ENCODE results near the gene RUNX3. TPM values are rescaled to one million over a fixed set of nuclear protein-coding genes. Genes with fewer than 3 reads are reported as not detected.

RUNX3 gene
- total and polyA plus RNA-seq, 2 of the 8 experiments (the other 6 are each of a cell fraction or from before 2014, with no cell fraction given): 0.62 to 0.82 TPM

GRCh38 chr1:24858277-24858676, 71.8 kb downstream of the RUNX3 start:
- H3K23me2 ChIP-seq (ENCODE audit: low read depth, low read length): no peaks in the 10 kb centered on the region
- no peak overlapping the region for H2BK15ac ChIP-seq (ENCODE audit: low read length)
- H3K18ac ChIP-seq (ENCODE audit: extremely low read depth, low read length): no peak overlapping the region
- ChIA-PET POLR2A (ENCODE audit: partially characterized antibody) (no interaction called here), CTCF (ENCODE audit: partially characterized antibody) (interaction anchor here (1.6 to 11.9 kb wide), 2 partner anchors 10 to 39 kb away, joined by 9 to 69 read pairs; no protein-coding TSS in a partner anchor)
- DNase-seq (ENCODE audit: low read depth in 1 of 2, low spot score in 2 of 2) (no peak), FAIRE-seq (no peak)
- no peak overlapping the region for H3K4me3 ChIP-seq (ENCODE audit: extremely low read depth in 1 of 4, insufficient read depth in 2 of 4, low read depth in 3 of 4, low read length in 4 of 4)
- 88% methylated on average over 1 of the region's 1 CpG; no CpG with 5 or more reads in 1 of the 2 experiments for WGBS, 2 experiments (ENCODE audit: extremely low coverage in 1 of 2, insufficient coverage in 1 of 2, insufficient read length in 1 of 2, insufficient replicate concordance in 2 of 2, low coverage in 1 of 2, low lambda C conversion rate in 2 of 2, missing lambda C conversion rate in 1 of 2)
- H3K4ac ChIP-seq (replicated peaks; ENCODE audit: insufficient read length, low read depth, low read length): no peak overlapping the region
- H3K14ac ChIP-seq (ENCODE audit: insufficient read length): no peak overlapping the region
- no peak overlapping the region for H4K91ac ChIP-seq (replicated peaks; ENCODE audit: insufficient read length, low read length)
- H2BK5ac ChIP-seq (ENCODE audit: low read depth, low read length): no peak overlapping the region
- H4K8ac ChIP-seq (ENCODE audit: extremely low read depth, insufficient read depth, low read length): no peak overlapping the region
- H3K79me2 ChIP-seq (ENCODE audit: control insufficient read depth in 1 of 2, insufficient read depth in 2 of 2, low read length in 2 of 2): no peaks in the 10 kb centered on the region
- no peak overlapping the region for H2BK120ac ChIP-seq (replicated peaks; ENCODE audit: low read depth, low read length)
- TF ChIP-seq RFX5 (IDR thresholded peaks at IDR 0.05; ENCODE audit: borderline replicate concordance, low read depth, low read length) (no peak), KDM1A (IDR thresholded peaks at IDR 0.05; ENCODE audit: borderline replicate concordance, low read length) (no peak), BACH1 (IDR thresholded peaks at IDR 0.05; ENCODE audit: low read length) (no peak), MAFK (IDR thresholded peaks at IDR 0.05; ENCODE audit: low read depth, low read length) (no peak), KDM5A (IDR thresholded peaks at IDR 0.05; ENCODE audit: low read length) (no peak), JUND (IDR thresholded peaks at IDR 0.05; ENCODE audit: low read length) (no peak), TAF1 (IDR thresholded peaks at IDR 0.05; ENCODE audit: low read depth, low read length) (no peak), SAP30 (IDR thresholded peaks at IDR 0.05; ENCODE audit: insufficient read depth, insufficient replicate concordance, low read length) (no peak), RNF2 (IDR thresholded peaks at IDR 0.05; ENCODE audit: borderline replicate concordance, low read depth, low read length, missing control alignments, poor library complexity, severe bottlenecking) (no peak), PHF8 (conservative IDR thresholded peaks at IDR 0.05; ENCODE audit: low read depth, low read length) (no peak)
- TF ChIP-seq, protein P1, sequence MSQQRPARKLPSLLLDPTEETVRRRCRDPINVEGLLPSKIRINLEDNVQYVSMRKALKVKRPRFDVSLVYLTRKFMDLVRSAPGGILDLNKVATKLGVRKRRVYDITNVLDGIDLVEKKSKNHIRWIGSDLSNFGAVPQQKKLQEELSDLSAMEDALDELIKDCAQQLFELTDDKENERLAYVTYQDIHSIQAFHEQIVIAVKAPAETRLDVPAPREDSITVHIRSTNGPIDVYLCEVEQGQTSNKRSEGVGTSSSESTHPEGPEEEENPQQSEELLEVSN (IDR thresholded peaks at IDR 0.05): no peak
- H4K5ac ChIP-seq (ENCODE audit: insufficient read length, low read depth, low read length): no peak overlapping the region
- H3K27ac ChIP-seq (ENCODE audit: low read depth, low read length): no peak overlapping the region
- H2AK5ac ChIP-seq (ENCODE audit: low read depth, low read length): no peak overlapping the region
- no peaks in the 10 kb centered on the region for H3K79me1 ChIP-seq (ENCODE audit: low read depth, low read length)
- H2BK12ac ChIP-seq (ENCODE audit: low read depth, low read length): no peak overlapping the region
- no peaks in the 10 kb centered on the region for H3K9me3 ChIP-seq (ENCODE audit: insufficient read depth in 2 of 2, low read depth in 1 of 2, low read length in 1 of 2)
- no peak overlapping the region for H3K23ac ChIP-seq (ENCODE audit: insufficient read length)
- H3K4me2 ChIP-seq (ENCODE audit: insufficient read depth in 1 of 2, low read depth in 2 of 2, low read length in 2 of 2): no peak overlapping the region
- peaks cover 0 to 4% (median 0%) of the 10 kb centered on the region in 4 experiments; a peak in 2 of 7 replicates for H3K27me3 ChIP-seq (replicated peaks in 1 of 4; ENCODE audit: control insufficient read depth in 3 of 4, extremely low read depth in 1 of 4, insufficient read depth in 3 of 4, low read length in 3 of 4)
- 0 out of 7 replicates have a peak, but pooled peaks cover 0 to 3% (median 0%) of the 10 kb centered on the region in 4 experiments for H3K4me1 ChIP-seq (replicated peaks in 1 of 4; ENCODE audit: control insufficient read depth in 3 of 4, insufficient read depth in 4 of 4, low read length in 3 of 4)
- no peak overlapping the region for H3K9ac ChIP-seq (replicated peaks in 1 of 4; ENCODE audit: extremely low read depth in 1 of 4, low read depth in 3 of 4, low read length in 3 of 4)
- no peak overlapping the region for H3K56ac ChIP-seq (replicated peaks; ENCODE audit: insufficient read length, low read depth, low read length)
- no peaks in the 10 kb centered on the region for H4K20me1 ChIP-seq (replicated peaks in 1 of 2; ENCODE audit: control insufficient read depth in 1 of 2, insufficient read depth in 2 of 2, low read length in 2 of 2)
- H2AFZ ChIP-seq (ENCODE audit: low read length): no peak overlapping the region
- no peak overlapping the region for H2BK20ac ChIP-seq (ENCODE audit: low read length)
- no peaks in the 10 kb centered on the region for H3K36me3 ChIP-seq (ENCODE audit: control insufficient read depth in 2 of 4, insufficient read depth in 4 of 4, low read length in 3 of 4)

Measured in H1 (cell line).